Neural progenitor cell (in vitro differentiated cells): ENCODE measurements around the gene SETD3.

Experiments
- CTCF ChIP-seq: fragments of 200-600 bp; sonication (generic); IDR thresholded peaks from 2 replicates; pipeline ENCODE4 v1.5.1; 2017; ENCODE audit warnings: antibody characterized with exemption, mild to moderate bottlenecking
- EZH2phosphoT487 ChIP-seq: fragments of 200-600 bp; sonication (generic); IDR thresholded peaks from 2 replicates; pipeline ENCODE4 v1.6.1; 2017; ENCODE audit warnings: antibody characterized with exemption

GRCh38 chr14:99391671-99392070 lies 89.0 kb downstream of the SETD3 start:
- TF ChIP-seq CTCF = no peak
- no peak for TF ChIP-seq EZH2phosphoT487
